SU-DHL-6 (cell line): ENCODE results near the gene ITGAE.

Experiments used
- CTCF ChIP-seq: fragments of 200-600 bp; sonication (generic); IDR thresholded peaks from one replicate; pipeline ENCODE4 v1.5.1; 2017; ENCODE audit warnings: antibody characterized with exemption, mild to moderate bottlenecking, low read length, moderate library complexity; ENCODE audit not compliant: insufficient read depth, poor library complexity, severe bottlenecking
- EZH2phosphoT487 ChIP-seq: fragments of 200-600 bp; sonication (generic), shearing (Covaris generic); conservative IDR thresholded peaks from 2 replicates; pipeline ENCODE4 v1.6.1; 2018; ENCODE audit warnings: mild to moderate bottlenecking, antibody characterized with exemption, low read length, moderate library complexity, mixed read lengths

GRCh38 chr17:3693829-3694231, 107.2 kb downstream of the ITGAE start:
- no peak for TF ChIP-seq CTCF
- TF ChIP-seq EZH2phosphoT487: no peak
